HG02840 (cell line): ENCODE results near the gene ADAP1.
A peak's percentile ranks its signal among the peaks of the same experiment; 100 is the strongest.
"Not testable (repeated sequence)": the region's sequence is repeated elsewhere in the genome, so short reads cannot be mapped to it uniquely, and the experiment has no call there.

ENCODE experiments used
- ATAC-seq: cut with Tn5 transposase; IDR thresholded peaks from one replicate; pipeline ENCODE4 v1.9.1; 2021; ENCODE audit warnings: mild to moderate bottlenecking, moderate library complexity, moderate number of reproducible peaks; ENCODE audit not compliant: unreplicated experiment, low FRiP score

The ADAP1 gene

DNA sequence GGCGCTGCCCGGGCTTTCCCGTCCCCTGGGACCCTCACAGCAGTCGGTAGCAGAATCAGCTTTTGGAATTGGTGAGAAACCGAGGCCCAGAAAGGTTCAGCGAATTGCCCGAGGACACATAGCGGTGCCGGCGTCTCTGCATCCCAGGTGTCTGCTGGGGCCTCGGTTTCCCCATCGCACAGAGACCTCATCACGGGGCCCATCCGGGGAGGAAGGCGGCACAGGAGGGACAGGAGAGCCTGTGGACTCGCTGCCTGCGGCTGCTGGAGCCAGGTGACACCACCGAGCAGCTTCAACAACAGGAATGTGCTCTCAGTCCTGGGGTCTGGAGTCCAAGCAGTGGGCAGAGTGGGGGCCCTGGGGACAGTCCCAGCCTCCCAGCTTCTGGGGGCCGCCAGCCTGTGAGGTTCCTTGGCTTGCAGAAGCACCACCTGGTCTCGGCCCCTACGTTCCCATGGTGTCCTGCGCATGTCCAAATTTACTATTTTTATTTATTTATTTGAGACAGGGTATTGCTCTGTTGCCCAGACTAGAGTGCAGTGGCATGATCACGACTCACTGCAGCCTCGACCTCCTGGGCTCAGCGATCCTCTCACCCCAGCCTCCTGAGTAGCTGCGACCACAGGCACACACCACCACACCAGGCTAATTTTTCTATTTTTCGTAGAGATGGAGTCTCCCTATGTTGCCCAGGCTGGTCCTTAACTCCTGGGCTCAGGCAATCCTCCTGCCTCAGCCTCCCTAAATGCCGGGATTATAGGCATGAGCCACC, 21.4 kb upstream of the ADAP1 start:
- ATAC-seq = peak; percentile 3

DNA sequence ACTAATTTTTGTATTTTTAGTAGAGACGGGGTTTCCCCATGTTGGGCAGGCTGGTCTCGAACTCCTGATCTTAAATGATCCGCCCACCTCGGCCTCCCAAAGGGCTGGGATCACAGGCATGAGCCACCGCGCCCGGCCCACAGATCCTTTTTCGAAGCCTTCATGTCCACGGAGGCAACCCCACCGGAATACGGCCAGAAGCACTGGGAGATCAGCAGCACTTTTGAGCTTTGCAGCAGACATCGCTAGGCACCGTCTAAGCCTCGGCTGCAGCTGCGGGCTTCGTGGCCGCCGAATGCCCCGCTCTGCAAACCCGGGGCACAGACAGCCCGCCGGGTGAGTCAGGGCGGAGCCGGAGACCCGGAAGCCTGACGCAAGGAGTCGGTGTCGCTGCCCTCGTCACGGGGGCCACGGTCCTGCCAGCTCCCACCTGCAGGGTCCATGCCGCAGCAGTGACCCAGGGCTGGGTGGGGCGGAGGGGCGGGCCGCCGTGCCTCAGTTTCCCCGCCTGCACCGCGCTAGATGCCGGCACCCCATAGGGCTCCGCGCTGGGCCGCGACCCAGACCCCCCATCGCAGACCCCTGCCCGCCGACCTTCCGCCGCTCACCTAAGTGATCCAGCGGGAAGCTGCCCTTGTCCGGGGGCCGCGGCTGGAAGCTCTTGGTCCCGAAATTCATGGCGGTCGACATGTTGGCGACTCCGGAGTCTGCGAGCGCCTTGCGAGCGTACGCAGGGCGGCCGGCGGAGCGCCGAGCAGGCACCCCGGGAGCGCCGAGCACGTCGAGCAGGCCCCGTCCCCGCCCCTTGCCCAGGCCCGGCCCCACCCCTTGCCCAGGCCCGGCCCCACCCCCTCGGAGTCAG, 20.6 kb upstream of the ADAP1 start, which contains the start of gene COX19:
TSS of gene COX19 (minus strand) at position 730 of the 862 bp plus-strand sequence. CDS start at position 690, 40 bp downstream.
- peak; percentile 69 for ATAC-seq

DNA sequence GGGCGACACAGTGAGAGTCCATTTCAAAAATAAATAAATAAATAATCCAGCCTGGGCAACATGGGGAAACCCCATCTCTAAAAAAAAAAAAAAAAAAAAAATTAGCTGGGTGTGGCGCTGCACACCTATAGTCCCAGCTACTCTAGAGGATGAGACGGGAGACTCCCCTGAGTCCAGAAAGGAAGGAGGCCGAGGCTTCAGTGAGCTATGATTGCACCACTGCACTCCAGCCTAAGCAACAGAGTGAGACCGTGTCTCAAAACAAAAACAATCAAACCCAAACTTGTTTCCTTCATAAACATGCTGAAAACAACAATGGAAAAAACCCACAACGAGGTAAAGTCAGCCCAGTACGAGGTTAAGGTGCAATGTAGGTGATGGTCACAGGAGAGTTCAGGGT, 19.7 kb upstream of the ADAP1 start:
- no peak for ATAC-seq

DNA sequence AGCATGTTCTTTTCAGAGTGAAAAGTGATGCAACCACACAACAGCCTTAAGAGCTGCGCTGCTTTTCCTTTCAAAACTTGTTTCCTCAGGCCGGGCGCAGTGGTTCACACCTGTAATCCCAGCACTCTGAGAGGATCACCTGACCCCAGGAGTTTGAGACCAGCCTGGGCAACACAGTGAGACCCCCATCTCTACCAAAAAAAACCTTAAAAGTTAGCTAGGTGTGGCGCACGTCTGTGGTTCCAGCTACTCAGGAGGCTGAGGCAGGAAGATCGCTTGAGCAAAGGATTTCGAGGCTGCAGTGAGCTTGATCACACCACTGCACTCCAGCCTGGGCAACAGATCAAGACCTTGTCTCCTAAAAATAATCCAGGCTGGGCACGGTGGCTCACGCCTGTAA, 18.8 kb upstream of the ADAP1 start:
- ATAC-seq = no peak

DNA sequence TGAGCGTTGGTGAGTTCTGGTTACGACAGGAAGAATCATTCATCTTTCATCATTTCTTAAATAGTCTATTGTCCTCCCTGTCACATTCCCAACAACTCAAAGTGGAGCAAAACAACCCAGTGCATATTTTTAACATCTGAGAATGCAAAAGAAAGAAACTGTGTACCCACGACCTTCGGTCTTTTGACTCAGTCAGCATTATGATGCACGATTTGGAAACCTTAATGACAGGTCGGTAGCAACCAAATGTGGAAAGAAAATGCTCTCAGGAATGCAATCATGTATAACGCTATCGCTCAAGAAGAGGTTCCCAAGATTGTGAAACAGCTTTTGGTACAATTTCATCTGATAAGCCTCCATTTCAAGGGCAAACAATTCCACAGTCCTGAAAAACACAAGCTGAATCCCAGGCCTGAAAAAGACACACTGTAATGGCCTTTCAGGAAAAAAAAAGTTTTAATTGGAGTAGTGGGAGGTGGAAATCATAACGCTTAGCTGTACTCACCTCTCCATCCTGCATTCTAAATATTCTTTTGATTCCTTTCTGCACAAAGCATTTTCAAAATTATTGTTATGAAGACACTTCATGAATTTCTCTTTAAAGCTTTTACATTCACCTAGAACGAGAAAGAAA, 18.3 kb upstream of the ADAP1 start:
- no peak for ATAC-seq

DNA sequence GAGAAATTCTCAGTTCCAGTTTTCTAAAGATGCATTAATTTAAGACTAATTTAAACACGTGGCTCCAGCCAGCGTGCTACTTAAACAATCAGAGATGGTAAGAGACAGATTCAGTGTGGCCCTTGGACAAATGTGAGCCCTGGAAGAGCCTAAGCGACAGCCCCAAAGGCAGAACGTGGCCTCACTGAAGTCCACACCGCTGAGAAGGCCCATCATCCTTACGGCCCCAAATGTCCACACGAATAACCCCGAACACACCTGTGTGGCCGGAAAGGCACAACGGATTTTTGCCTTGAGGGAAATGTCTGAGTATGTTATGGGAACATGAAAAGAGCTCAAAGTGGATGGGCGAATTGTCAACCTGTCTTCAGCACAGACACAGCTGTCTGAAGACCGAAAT, 17.6 kb upstream of the ADAP1 start:
- no peak for ATAC-seq

DNA sequence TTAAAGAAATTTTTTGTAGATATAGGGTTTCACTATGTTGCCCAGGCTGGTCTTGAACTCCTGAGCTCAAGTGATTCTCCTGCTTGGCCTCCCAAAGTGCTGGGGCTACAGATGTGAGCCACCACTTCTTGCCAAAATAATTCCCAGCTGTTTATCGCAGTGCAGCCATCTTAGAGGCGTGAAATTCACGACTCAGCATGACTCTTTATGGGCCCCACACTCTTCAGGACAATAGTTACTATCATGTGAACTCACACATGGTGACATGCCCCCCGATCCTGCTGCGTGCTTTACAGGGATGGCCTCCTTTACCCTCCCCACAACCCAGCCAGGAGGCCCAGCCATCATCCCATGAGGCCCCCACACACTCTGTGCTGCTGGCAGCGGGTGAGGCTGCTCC, 16.3 kb upstream of the ADAP1 start:
- ATAC-seq = no peak

DNA sequence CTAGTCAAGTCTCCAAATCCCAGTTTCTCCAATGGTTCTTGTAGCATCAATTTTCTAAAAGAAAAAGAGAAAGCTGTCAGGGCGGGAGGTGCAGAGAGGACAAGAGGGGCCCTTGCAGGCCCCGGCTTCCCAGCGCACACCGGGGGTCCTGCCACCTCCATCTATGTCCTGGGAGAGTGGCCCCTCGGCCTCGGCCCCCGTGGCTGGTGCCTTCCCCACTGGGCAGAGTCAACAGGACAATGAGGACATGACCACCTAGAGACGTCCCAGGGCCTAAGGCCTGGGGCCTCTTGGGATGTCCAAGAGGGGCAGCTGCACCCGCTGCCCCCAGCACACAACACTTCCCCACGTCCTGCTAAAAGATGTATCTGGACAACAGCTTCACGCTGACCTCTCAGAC, 14.9 kb upstream of the ADAP1 start:
- ATAC-seq = no peak

DNA sequence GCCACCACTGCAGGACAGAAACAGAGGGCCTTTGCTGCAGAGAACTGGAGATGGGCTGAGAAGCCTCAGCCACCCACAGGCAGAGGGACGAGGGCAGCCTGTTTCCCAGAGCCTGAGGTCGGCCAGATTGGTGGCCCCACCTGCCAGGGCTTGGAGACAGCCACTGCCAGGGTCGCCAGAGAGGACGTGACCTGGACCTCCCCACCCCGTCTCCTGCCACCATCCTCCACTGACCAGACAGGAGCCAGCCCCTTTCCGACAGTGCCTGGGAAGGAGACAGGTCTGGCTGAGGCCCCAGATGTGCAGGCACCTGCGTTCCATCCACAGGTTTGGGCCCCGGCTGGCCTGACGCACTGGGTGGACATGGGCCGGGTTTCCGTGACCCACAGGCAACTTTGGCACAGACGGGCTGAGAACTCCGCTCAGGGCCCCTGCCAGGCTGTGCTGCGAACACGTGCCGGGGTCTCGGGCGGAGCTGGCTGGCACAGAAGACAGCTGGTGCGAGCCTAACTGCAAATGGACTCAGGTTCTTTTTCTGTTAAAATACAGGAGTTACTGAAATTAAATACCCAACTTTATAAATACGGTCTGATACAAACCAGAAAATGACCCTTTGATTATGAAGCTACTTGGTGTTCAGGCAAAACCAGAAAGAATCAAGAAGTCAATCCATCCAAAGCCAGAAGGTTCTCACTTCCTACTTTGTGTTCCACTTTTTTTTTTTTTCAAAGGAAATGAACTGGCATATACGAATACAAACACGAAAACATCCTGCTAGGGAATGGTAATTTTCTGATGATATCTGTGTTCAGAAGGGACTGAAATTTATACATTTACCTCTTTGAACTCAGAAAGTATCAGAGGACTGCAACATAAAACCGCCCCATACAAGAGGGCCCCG, 14.0 kb upstream of the ADAP1 start:
- no peak for ATAC-seq

DNA sequence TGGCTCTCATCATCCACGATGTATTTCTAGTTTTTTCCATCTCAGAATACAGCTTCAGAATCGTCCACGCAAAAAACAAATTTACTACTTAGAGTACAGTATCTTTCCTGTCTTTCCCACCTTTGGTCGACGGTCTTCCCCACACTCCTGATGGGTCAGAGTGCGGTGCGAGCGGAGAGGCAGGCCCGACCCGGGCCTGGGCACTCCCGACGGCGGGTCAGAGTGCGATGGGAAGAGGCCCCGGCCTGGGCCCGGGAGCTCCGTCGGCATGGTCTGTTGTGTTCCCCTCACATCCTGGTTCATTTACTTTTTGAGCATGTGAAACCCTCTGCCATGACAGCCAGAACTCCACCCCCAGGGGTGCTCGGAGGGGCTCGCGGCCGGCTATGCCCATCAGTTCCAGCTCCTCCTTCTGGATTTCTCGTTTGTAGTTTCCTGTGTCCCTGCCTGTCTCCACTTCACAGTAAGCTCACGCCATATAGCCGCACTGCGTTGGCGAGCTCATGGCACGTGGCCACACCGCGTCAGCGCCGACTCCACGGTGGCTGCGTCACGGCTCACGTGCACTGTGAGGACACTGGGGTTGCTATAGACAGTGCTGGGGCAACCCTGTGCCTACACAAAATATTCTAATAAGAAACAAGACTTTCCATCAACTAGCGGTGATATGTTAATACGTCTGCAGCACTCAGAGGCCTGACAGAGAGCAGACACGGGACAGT, 13.0 kb upstream of the ADAP1 start:
- ATAC-seq = no peak

DNA sequence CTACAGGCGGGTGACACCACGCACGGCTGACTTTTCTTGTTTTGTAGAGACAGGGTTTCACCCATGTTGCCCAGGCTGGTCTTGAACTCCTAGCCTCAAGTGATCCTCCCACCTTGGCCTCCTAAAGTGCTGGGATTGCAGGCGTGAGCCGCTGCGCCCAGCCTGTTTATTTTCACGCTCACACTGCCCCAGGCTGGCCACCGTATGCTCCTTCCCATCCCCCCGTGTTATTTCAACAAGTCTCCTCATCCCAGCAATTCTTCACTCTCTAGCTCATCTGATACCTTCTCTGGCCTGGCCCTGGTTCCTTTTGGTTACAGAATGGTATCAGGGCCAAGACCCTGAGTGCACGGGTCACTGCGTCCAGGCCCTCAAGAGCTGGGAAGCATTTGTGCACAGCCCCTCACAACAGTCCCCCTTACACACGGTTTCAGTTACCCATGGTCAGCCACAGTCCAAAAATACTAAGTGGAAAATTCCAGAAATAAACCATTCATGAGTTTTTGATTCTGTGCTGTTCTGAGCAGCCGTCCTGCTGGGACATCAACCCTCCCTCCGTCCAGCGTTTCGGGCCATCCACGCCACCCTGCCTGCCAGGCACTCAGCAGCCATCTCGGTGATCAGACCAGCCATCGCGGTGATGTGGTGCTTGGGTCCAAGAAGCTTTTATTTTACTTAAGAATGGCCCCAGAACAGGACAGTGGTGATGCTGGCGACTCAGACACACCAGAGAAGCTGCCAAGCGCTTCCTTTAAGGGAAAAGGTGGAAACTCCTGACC, 12.0 kb upstream of the ADAP1 start:
- no peak for ATAC-seq

DNA sequence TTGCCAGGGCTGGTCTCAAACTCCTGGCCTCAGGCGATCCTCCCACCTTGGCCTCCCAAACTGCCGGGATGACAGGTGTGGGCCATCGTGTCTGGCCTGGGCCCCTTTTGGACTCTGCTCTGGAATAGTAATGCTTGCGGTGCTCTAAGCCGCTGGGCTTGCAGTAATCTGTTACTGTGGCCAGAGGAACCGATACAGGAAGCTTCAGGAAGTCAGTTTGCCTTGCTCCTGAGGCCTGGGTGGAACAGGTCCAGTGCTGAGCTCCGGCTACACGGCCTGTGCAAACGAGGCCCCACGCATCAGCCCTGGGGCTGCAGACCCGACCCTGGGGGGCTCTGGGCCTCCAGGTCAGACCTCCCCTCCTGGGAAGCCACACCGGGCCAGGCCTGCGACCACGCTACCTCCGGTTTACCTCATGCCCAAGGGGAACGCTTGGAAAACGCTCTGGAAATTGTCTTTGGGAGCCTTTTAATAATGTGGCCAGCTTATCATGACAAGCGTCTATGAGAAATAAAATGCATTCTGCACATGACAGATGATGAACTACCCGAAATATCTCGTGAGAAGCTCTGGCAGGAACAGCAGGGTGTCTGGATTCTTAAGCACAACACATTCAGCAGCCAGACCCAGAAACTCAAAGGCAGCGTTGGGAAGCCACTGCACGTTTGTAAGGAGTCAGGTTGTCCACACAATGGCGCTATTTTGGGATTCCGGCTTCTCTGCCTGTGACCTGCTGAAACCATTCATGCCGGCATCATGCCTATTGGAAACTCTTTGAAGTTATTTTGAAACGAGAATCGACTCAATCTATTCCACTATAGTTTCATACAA, 10.1 kb upstream of the ADAP1 start:
- ATAC-seq = no peak

DNA sequence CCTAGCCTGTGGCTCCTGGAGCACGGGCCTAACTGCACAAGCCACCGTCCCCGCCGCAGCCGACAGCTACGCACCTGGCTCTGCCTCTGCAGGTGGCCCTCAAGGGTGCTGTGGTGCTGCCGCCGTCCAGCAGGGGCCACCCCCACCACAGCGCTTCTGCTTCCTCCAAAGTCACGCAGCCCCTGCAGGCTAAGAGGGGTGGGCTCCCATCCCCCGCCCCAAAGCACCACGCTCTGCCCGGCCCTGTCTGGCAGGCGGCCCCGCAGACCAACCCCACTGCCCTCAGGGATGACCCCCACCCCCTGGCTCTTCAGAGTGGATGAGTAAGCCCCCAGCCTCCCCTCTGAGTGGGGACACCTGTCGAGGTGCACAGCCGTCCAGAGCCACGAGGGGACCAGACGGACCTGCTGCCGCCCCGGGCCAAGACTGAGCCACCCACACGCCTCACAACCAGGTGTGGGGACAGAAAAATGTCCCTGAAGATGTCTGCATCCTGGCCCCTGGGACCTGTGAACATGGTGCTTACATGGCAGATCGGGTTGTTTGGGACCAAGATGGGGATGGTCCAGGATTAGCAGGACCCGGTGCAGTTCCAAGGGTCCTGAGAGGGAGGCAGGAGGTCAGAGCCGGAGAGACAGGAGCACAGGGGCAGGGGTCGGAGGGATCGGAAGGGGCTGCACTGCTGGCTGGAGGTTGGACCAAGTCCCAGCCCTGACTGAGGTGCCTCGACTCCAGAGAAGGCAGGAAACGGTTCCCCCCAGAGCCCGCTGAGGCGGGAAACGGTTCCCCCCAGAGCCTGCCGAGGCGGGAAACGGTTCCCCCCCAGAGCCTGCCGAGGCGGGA, 9.0 kb upstream of the ADAP1 start:
- no peak for ATAC-seq

DNA sequence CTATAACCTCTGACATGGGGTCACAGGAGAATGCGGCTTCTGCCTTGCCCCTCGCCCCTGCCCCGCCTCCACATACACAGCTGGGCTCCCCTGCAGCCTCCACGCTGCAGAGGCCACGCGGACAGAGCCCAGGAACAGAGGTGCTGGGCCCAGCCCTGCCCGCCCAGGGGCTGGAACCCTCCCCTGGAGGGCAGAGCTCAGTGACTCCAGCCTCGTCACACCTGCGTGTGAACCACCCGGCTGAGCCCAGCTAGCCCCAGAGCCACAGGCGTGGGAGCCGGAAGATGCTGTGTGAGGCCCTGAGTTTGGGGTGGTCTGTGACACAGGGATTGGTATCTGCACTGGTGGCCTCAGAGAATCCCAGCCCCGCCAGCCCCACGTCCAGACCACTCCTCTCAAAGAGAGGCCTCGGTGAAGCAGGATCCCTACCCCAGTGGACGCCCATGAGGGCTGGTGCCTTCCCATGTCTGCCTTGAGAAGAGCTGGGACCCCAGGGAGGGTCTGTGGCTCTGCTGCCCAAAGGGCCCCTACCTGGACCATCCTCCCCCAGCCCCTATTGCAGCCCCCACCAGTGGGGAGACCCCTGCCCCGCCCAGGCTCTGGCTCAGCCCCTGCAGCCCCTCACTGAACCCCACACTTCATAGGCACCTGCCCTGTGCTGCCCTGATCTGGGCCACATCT, 8.1 kb upstream of the ADAP1 start:
- no peak for ATAC-seq

DNA sequence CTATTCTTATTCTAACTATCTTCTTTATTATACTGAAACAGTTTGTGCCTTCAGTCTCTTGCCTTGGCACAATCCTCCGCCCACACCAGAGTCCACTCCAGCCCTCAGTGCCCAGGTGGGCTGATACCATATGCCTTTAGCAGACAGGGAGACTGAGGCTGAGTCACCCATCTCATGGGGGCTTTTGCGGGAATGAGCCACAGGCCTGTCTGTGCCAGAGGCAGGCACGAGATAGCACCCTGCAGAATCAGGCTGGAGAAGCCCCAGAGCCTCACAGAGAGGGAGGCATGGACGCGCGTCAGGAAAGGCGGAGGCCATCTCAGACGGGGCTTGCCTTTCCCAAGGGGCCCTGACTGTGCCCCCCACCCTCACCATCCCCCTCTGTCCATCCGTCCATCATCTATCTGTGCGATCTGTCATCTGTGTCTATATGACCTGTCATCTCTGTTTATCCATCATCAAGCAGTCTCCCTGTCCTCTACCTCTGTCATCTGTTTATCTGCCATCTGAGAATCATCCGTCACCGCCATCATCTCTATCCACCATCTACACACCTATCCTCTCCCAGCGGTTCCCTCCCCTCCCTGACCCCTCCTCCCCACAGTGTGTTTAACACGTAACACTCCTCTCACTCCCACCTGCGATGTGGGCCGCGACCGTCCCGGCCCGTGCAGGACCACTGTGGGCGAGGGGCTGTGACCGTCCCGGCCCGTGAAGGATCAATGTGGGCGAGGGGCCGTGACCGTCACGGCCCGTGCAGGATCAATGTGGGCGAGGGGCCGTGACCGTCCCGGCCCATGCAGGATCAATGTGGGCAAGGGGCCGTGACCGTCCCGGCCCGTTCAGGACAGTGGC, 7.3 kb upstream of the ADAP1 start:
- ATAC-seq = no peak

DNA sequence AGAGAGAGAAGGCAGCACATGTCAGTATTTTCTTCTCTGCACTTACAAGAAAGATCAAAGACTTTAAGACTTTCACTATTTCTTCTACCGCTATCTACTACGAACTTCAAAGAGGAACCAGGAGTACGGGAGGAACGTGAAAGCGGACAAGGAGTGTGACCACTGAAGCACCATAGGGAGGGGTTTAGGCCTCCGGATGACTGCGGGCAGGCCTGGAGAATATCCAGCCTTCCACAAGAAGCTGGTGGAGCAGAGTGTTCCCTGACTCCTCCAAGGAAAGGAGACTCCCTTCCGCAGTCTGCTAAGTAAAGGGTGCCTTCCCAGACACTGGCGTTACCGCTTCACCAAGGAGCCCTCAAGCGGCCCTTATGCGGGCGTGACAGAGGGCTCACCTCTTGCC, 6.5 kb upstream of the ADAP1 start:
- ATAC-seq = not testable (repeated sequence)
